ENCODE results near the gene HTR7.

Gene HTR7

DNA sequence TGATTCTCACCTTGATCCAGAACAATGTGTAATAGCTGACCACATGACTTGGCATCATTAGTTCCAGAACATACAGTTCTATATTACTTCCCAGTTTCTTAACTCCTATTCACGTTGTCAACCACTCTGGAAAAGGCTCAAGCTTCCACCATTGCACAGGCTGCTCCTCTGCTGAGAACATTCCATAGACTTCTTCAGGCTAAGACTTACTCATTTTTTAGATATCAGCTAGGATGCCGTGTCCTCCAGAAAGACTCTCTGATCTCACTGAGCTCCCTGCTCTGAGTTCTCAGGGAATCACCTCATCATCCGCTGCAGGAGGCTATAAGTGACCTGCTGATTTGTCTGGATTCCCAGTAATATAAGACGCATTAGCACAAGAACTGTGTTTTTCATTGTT lies 73.1 kb downstream of the HTR7 start:
- no peaks in the 10 kb centered on the region for H3K36me3 ChIP-seq (ENCODE audit: insufficient read depth, low read length)
- H4K20me1 ChIP-seq (ENCODE audit: insufficient read depth, low read length) = no peaks in the 10 kb centered on the region
- no peak for ATAC-seq (ENCODE audit: insufficient read depth, low read depth)
- TF ChIP-seq CTCF (IDR thresholded peaks at IDR 0.05; ENCODE audit: borderline replicate concordance, extremely low read depth, low read length, poor library complexity, severe bottlenecking) (no peak), EZH2 (IDR thresholded peaks at IDR 0.05; ENCODE audit: borderline replicate concordance, low read depth, low read length, severe bottlenecking) (no peak)
- H3K4me2 ChIP-seq (ENCODE audit: insufficient read depth, low read length) = no peak overlapping the region
- H3K4me1 ChIP-seq (ENCODE audit: insufficient read depth, low read length) = no peaks in the 10 kb centered on the region
- H3K9me3 ChIP-seq (ENCODE audit: insufficient read depth, low read length, severe bottlenecking) = no peaks in the 10 kb centered on the region
- DNase-seq = no peak
- no peak overlapping the region for H2AFZ ChIP-seq (ENCODE audit: low read depth, low read length)
- H3K79me2 ChIP-seq (ENCODE audit: insufficient read depth, low read length) = no peaks in the 10 kb centered on the region
- H3K27ac ChIP-seq (ENCODE audit: low read length) = no peak overlapping the region
- H3K27me3 ChIP-seq (ENCODE audit: insufficient read depth, low read length, poor library complexity) = peaks cover 44% of the 10 kb centered on the region
- no peak overlapping the region for H3K9ac ChIP-seq (ENCODE audit: low read depth, low read length)
- no peak overlapping the region for H3K4me3 ChIP-seq (ENCODE audit: low read depth in 1 of 2, low read length in 2 of 2)

GRCh38 chr10:90780488-90780887 lies 77.4 kb downstream of the HTR7 start:
- no peak for TF ChIP-seq EZH2 (IDR thresholded peaks at IDR 0.05; ENCODE audit: borderline replicate concordance, low read depth, low read length, severe bottlenecking)
- no peak for TF ChIP-seq CTCF (IDR thresholded peaks at IDR 0.05; ENCODE audit: borderline replicate concordance, extremely low read depth, low read length, poor library complexity, severe bottlenecking)
- no peak overlapping the region for H3K4me3 ChIP-seq (ENCODE audit: low read depth in 1 of 2, low read length in 2 of 2)
- ATAC-seq (ENCODE audit: insufficient read depth, low read depth) (no peak), DNase-seq (no peak)
- H3K4me1 ChIP-seq (ENCODE audit: insufficient read depth, low read length) = no peaks in the 10 kb centered on the region
- H3K9ac ChIP-seq (ENCODE audit: low read depth, low read length) = no peak overlapping the region
- H3K27ac ChIP-seq (ENCODE audit: low read length) = no peak overlapping the region
- H3K4me2 ChIP-seq (ENCODE audit: insufficient read depth, low read length) = no peak overlapping the region
- H3K79me2 ChIP-seq (ENCODE audit: insufficient read depth, low read length) = no peaks in the 10 kb centered on the region
- H3K36me3 ChIP-seq (ENCODE audit: insufficient read depth, low read length) = no peaks in the 10 kb centered on the region
- no peak overlapping the region for H2AFZ ChIP-seq (ENCODE audit: low read depth, low read length)
- no peaks in the 10 kb centered on the region for H4K20me1 ChIP-seq (ENCODE audit: insufficient read depth, low read length)
- H3K9me3 ChIP-seq (ENCODE audit: insufficient read depth, low read length, severe bottlenecking) = no peaks in the 10 kb centered on the region
- peaks cover 32% of the 10 kb centered on the region for H3K27me3 ChIP-seq (ENCODE audit: insufficient read depth, low read length, poor library complexity)

DNA sequence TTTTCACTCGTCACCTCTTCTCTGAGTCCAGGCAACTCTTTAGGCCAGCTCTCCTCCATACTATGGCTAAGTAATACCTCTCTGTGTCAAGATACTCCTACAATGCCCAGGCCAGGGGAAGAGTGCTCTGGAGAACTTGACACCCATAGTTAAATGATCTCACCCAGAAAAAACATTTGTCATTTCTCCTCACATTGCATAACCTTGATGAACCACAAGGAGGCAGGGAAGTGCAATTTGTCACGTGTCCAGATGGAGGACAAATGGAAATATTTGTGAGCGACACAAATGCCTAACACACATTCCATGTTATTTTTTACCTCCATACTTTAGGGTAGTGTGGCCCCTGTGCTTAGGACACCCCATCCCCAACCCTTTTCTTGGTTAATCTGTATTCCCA lies 78.3 kb downstream of the HTR7 start:
- DNase-seq (no peak), ATAC-seq (ENCODE audit: insufficient read depth, low read depth) (no peak)
- no peaks in the 10 kb centered on the region for H3K36me3 ChIP-seq (ENCODE audit: insufficient read depth, low read length)
- no peak overlapping the region for H3K9ac ChIP-seq (ENCODE audit: low read depth, low read length)
- H4K20me1 ChIP-seq (ENCODE audit: insufficient read depth, low read length) = no peaks in the 10 kb centered on the region
- no peaks in the 10 kb centered on the region for H3K4me1 ChIP-seq (ENCODE audit: insufficient read depth, low read length)
- H3K4me3 ChIP-seq (ENCODE audit: low read depth in 1 of 2, low read length in 2 of 2) = no peak overlapping the region
- peaks cover 29% of the 10 kb centered on the region for H3K27me3 ChIP-seq (ENCODE audit: insufficient read depth, low read length, poor library complexity)
- H3K79me2 ChIP-seq (ENCODE audit: insufficient read depth, low read length) = no peaks in the 10 kb centered on the region
- H3K4me2 ChIP-seq (ENCODE audit: insufficient read depth, low read length) = no peak overlapping the region
- no peak overlapping the region for H3K27ac ChIP-seq (ENCODE audit: low read length)
- no peak overlapping the region for H2AFZ ChIP-seq (ENCODE audit: low read depth, low read length)
- H3K9me3 ChIP-seq (ENCODE audit: insufficient read depth, low read length, severe bottlenecking) = no peaks in the 10 kb centered on the region
- TF ChIP-seq CTCF (IDR thresholded peaks at IDR 0.05; ENCODE audit: borderline replicate concordance, extremely low read depth, low read length, poor library complexity, severe bottlenecking) (peak; percentile 59), EZH2 (IDR thresholded peaks at IDR 0.05; ENCODE audit: borderline replicate concordance, low read depth, low read length, severe bottlenecking) (no peak)

- Histone ChIP-seq H3K79me2 (ENCODE audit: insufficient read depth, low read length) (no peaks in the 10 kb centered on the region), H3K9ac (ENCODE audit: low read depth, low read length) (no peak overlapping the region), H3K9me3 (ENCODE audit: insufficient read depth, low read length, severe bottlenecking) (no peaks in the 10 kb centered on the region), H3K27ac (ENCODE audit: low read length) (no peak overlapping the region), H3K27me3 (ENCODE audit: insufficient read depth, low read length, poor library complexity) (peaks cover 24% of the 10 kb centered on the region), H3K4me2 (ENCODE audit: insufficient read depth, low read length) (no peak overlapping the region), H3K36me3 (ENCODE audit: insufficient read depth, low read length) (no peaks in the 10 kb centered on the region), H2AFZ (ENCODE audit: low read depth, low read length) (no peak overlapping the region), H3K4me3 (ENCODE audit: low read depth in 1 of 2, low read length in 2 of 2) (no peak overlapping the region), H3K4me1 (ENCODE audit: insufficient read depth, low read length) (no peaks in the 10 kb centered on the region), H4K20me1 (ENCODE audit: insufficient read depth, low read length) (no peaks in the 10 kb centered on the region)
- no peak for DNase-seq
- no peak for TF ChIP-seq EZH2 (IDR thresholded peaks at IDR 0.05; ENCODE audit: borderline replicate concordance, low read depth, low read length, severe bottlenecking)
- TF ChIP-seq CTCF (IDR thresholded peaks at IDR 0.05; ENCODE audit: borderline replicate concordance, extremely low read depth, low read length, poor library complexity, severe bottlenecking) = no peak
- no peak for ATAC-seq (ENCODE audit: insufficient read depth, low read depth)
These were observed 80.2 kb downstream of the HTR7 start for GRCh38 chr10:90777621-90778020.

Measured in DND-41 (cell line).